Stimulated activated CD8-positive, alpha-beta memory T cell treated with anti-CD3 and anti-CD28 coated beads, Interleukin-4, amount 100 ng/mL, for 1 hour (primary cell): ENCODE measurements around the gene NOX3.

Experiments
- DNase-seq, 2 donors: peaks; one replicate each; pipeline ENCODE4 v3.0.0-alpha.2; 2020; ENCODE audit warnings: low read depth in 2 of 2, low spot score in 1 of 2

Gene NOX3

GRCh38 chr6:155434829-155435423, 20.7 kb downstream of the NOX3 start:
- DNase-seq = no peak

GRCh38 chr6:155434096-155434495, 21.5 kb downstream of the NOX3 start:
- no peak for DNase-seq

- no peak for DNase-seq
Measured at GRCh38 chr6:155432293-155432692, 23.3 kb downstream of the NOX3 start.

GRCh38 chr6:155429321-155429893, 26.2 kb downstream of the NOX3 start:
- DNase-seq = no peak

GRCh38 chr6:155426408-155426945, 29.2 kb downstream of the NOX3 start:
- no peak for DNase-seq

GRCh38 chr6:155424181-155424580, 31.5 kb downstream of the NOX3 start:
- no peak for DNase-seq

- DNase-seq = no peak
Measured at GRCh38 chr6:155422635-155423034, 33.0 kb downstream of the NOX3 start.

- DNase-seq = no peak
Measured at GRCh38 chr6:155420492-155420891, 35.1 kb downstream of the NOX3 start.

GRCh38 chr6:155419161-155419560, 36.5 kb downstream of the NOX3 start:
- no peak for DNase-seq

- DNase-seq = peak in 1 of 2 donors; percentile 22
Measured at GRCh38 chr6:155418017-155418761, 37.5 kb downstream of the NOX3 start.

GRCh38 chr6:155417454-155417853, 38.2 kb downstream of the NOX3 start:
- DNase-seq = no peak

GRCh38 chr6:155415953-155416352, 39.7 kb downstream of the NOX3 start:
- DNase-seq = no peak

GRCh38 chr6:155414049-155414448, 41.6 kb downstream of the NOX3 start:
- DNase-seq = no peak

GRCh38 chr6:155412335-155412734, 43.3 kb downstream of the NOX3 start:
- no peak for DNase-seq

GRCh38 chr6:155411154-155412052, 44.2 kb downstream of the NOX3 start:
- no peak for DNase-seq

GRCh38 chr6:155409391-155409790, 46.2 kb downstream of the NOX3 start:
- DNase-seq = no peak

GRCh38 chr6:155408981-155409380, 46.7 kb downstream of the NOX3 start:
- DNase-seq = no peak

- DNase-seq = no peak
Measured at GRCh38 chr6:155408231-155408630, 47.4 kb downstream of the NOX3 start.

- no peak for DNase-seq
Measured at GRCh38 chr6:155406801-155407200, 48.8 kb downstream of the NOX3 start.

GRCh38 chr6:155404937-155405336, 50.7 kb downstream of the NOX3 start:
- no peak for DNase-seq

- no peak for DNase-seq
Measured at GRCh38 chr6:155402656-155403304, 52.9 kb downstream of the NOX3 start.
